Stimulated activated CD8-positive, alpha-beta memory T cell treated with anti-CD3 and anti-CD28 coated beads, Interleukin-15, amount 100 ng/mL, for 4 hours (primary cell): ENCODE results near the gene KRTAP4-9.
"Not testable (repeated sequence)": the region's sequence is repeated elsewhere in the genome, so short reads cannot be mapped to it uniquely, and the experiment has no call there.

ENCODE experiments used
- DNase-seq, 2 donors: peaks; one replicate each; pipeline ENCODE4 v3.0.0-alpha.2; 2020; ENCODE audit warnings: low read depth in 2 of 2

Gene KRTAP4-9

GRCh38 chr17:41131979-41132378 lies 26.8 kb downstream of the KRTAP4-9 start:
- DNase-seq: no peak

- DNase-seq: no peak
These were observed 28.9 kb downstream of the KRTAP4-9 start for GRCh38 chr17:41133880-41134735.

- not testable (repeated sequence) for DNase-seq
These were observed 34.7 kb downstream of the KRTAP4-9 start for GRCh38 chr17:41139865-41140264.

GRCh38 chr17:41140360-41141131 lies 35.4 kb downstream of the KRTAP4-9 start, which contains the start of gene KRTAP4-6:
Gene KRTAP4-6 (minus strand): TSS chr17:41140544. CDS start chr17:41140487, 57 bp downstream.
- no peak for DNase-seq

GRCh38 chr17:41141361-41141760 lies 36.2 kb downstream of the KRTAP4-9 start:
- DNase-seq: no peak

- no peak for DNase-seq
These were observed 39.7 kb downstream of the KRTAP4-9 start for GRCh38 chr17:41144846-41145245.

- DNase-seq: no peak
These were observed 40.1 kb downstream of the KRTAP4-9 start for GRCh38 chr17:41145261-41145660.

- DNase-seq: no peak
These were observed 42.5 kb downstream of the KRTAP4-9 start for GRCh38 chr17:41147531-41148204.

- DNase-seq: not testable (repeated sequence)
These were observed 43.9 kb downstream of the KRTAP4-9 start for GRCh38 chr17:41148971-41149651.

GRCh38 chr17:41149652-41149985 lies 44.4 kb downstream of the KRTAP4-9 start, which contains the start of gene KRTAP4-5:
Gene KRTAP4-5 (minus strand): TSS chr17:41149825. CDS start chr17:41149767, 58 bp downstream.
- DNase-seq: no peak

GRCh38 chr17:41150026-41150425 lies 44.8 kb downstream of the KRTAP4-9 start:
- no peak for DNase-seq

- no peak for DNase-seq
These were observed 46.3 kb downstream of the KRTAP4-9 start for GRCh38 chr17:41151525-41151924.

- no peak for DNase-seq
These were observed 48.7 kb downstream of the KRTAP4-9 start for GRCh38 chr17:41153856-41154255.
